Hepatocyte (in vitro differentiated cells): ENCODE measurements around the gene KY. TPM values are rescaled to one million over a fixed set of nuclear protein-coding genes. Genes with fewer than 3 reads are reported as not detected.

Experiments
- DNase-seq: peaks from one replicate; pipeline ENCODE4 v3.0.0-alpha.2; 2016; ENCODE audit warnings: low spot score
- H2AFZ ChIP-seq: fragments of 200-600 bp; sonication (generic); 2 replicates; pipeline ENCODE4 v1.6.0; 2016; ENCODE audit warnings: antibody characterized with exemption, mild to moderate bottlenecking
- H3K27ac ChIP-seq: fragments of 200-600 bp; sonication (generic); 2 replicates; pipeline ENCODE4 v1.5.1; 2016; ENCODE audit warnings: mild to moderate bottlenecking
- H3K27me3 ChIP-seq: fragments of 200-600 bp; sonication (generic); 2 replicates; pipeline ENCODE4 v1.6.1; 2016
- H3K36me3 ChIP-seq: fragments of 200-600 bp; sonication (generic); replicated peaks from 2 replicates; pipeline ENCODE4 v1.5.1; 2016; ENCODE audit warnings: low read depth; ENCODE audit not compliant: insufficient read depth
- H3K4me1 ChIP-seq: fragments of 200-600 bp; sonication (generic); 2 replicates; pipeline ENCODE4 v1.5.1; 2016; ENCODE audit warnings: mild to moderate bottlenecking, moderate library complexity; ENCODE audit not compliant: insufficient read depth
- H3K4me2 ChIP-seq: fragments of 200-600 bp; sonication (generic); 2 replicates; pipeline ENCODE4 v1.6.0; 2016
- H3K4me3 ChIP-seq: fragments of 200-600 bp; sonication (generic); 2 replicates; pipeline ENCODE4 v1.5.1; 2016; ENCODE audit warnings: mild to moderate bottlenecking
- H3K79me2 ChIP-seq: fragments of 200-600 bp; sonication (generic); 2 replicates; pipeline ENCODE4 v1.6.0; 2017; ENCODE audit warnings: mild to moderate bottlenecking
- H3K9me2 ChIP-seq: fragments of 200-600 bp; sonication (generic); replicated peaks from 2 replicates; pipeline ENCODE4 v1.6.0; 2017; ENCODE audit warnings: mild to moderate bottlenecking; ENCODE audit not compliant: insufficient read depth
- H3K9me3 ChIP-seq: fragments of 200-600 bp; sonication (generic); 2 replicates; pipeline ENCODE4 v1.5.1; 2016; ENCODE audit warnings: low read depth, mild to moderate bottlenecking
- H4K20me1 ChIP-seq: fragments of 200-600 bp; sonication (generic); 2 replicates; pipeline ENCODE4 v1.6.0; 2016; ENCODE audit warnings: mild to moderate bottlenecking; ENCODE audit not compliant: insufficient read depth, poor library complexity, severe bottlenecking
- EZH2 ChIP-seq: fragments of 200-600 bp; sonication (generic); IDR thresholded peaks from 2 replicates; pipeline ENCODE4 v1.6.1; 2016; ENCODE audit warnings: antibody characterized with exemption, mild to moderate bottlenecking, borderline replicate concordance
- EZH2phosphoT487 ChIP-seq: fragments of 200-600 bp; sonication (generic); IDR thresholded peaks from one replicate; pipeline ENCODE4 v1.6.1; 2018; ENCODE audit warnings: antibody characterized with exemption, mild to moderate bottlenecking, low read depth, moderate library complexity; ENCODE audit not compliant: unreplicated experiment, severe bottlenecking
- WGBS: methylation state at CpG from one replicate; pipeline ENCODE4 v1.1.6; 2016; ENCODE audit warnings: low lambda C conversion rate; ENCODE audit errors: missing lambda C conversion rate; 5-methylcytosine and 5-hydroxymethylcytosine counted together
- polyA plus RNA-seq: library from polyadenylated mRNA; unstranded; fragments of >200 nt; fragmentation: Nextera tagmentation; extraction: Ambion mirVana; gene quantifications from 2 replicates; pipeline ENCODE4 v1.2.1, GENCODE V29; 2016
- total RNA-seq: library from RNA; depleted of rRNA; stranded (reverse); fragments of >200 nt; gene quantifications from 2 replicates; pipeline ENCODE4 v1.2.3, GENCODE V29; 2014
- TF ChIP-seq, protein P1 (sequence below): fragments of 200-600 bp; sonication (generic); IDR thresholded peaks from 2 replicates; pipeline ENCODE4 v1.5.1; 2016; ENCODE audit warnings: antibody characterized with exemption, mild to moderate bottlenecking; ENCODE audit not compliant: poor library complexity

Gene KY
- total and polyA plus RNA-seq, 2 experiments from 2014 or later = 0.53 to 1.6 TPM

DNA sequence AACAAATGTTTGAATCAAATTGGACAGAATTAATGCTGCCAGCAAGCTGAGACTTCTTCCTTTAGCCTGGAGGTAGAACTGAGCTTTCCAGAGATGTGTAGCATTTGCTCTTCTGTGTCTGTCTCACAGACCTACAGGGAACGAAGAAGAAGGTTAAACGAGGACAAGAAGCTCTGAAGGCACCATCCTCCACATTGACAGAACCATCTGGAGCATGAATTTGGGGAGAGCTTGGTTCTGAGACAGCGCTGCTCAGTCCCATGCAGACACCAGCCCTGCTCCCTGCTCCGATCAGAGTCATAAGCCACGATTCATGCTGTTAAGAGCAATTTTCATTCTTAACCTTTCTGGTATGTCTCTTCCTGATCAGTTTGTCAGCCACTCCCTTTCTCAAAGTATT, 7.7 kb upstream of the KY start:
- Histone ChIP-seq H3K4me2 (no peak overlapping the region), H2AFZ (no peak overlapping the region), H3K79me2 (no peaks in the 10 kb centered on the region), H3K27me3 (peaks cover 16% of the 10 kb centered on the region), H4K20me1 (no peaks in the 10 kb centered on the region), H3K4me1 (no peaks in the 10 kb centered on the region), H3K27ac (no peak overlapping the region), H3K9me2 (no peaks in the 10 kb centered on the region), H3K9me3 (no peaks in the 10 kb centered on the region), H3K4me3 (no peak overlapping the region), H3K36me3 (no peaks in the 10 kb centered on the region)
- no peak for DNase-seq
- 82% methylated on average over 5 of the region's 5 CpGs for WGBS
- TF ChIP-seq EZH2phosphoT487 (no peak), EZH2 (no peak)
- TF ChIP-seq, protein P1, sequence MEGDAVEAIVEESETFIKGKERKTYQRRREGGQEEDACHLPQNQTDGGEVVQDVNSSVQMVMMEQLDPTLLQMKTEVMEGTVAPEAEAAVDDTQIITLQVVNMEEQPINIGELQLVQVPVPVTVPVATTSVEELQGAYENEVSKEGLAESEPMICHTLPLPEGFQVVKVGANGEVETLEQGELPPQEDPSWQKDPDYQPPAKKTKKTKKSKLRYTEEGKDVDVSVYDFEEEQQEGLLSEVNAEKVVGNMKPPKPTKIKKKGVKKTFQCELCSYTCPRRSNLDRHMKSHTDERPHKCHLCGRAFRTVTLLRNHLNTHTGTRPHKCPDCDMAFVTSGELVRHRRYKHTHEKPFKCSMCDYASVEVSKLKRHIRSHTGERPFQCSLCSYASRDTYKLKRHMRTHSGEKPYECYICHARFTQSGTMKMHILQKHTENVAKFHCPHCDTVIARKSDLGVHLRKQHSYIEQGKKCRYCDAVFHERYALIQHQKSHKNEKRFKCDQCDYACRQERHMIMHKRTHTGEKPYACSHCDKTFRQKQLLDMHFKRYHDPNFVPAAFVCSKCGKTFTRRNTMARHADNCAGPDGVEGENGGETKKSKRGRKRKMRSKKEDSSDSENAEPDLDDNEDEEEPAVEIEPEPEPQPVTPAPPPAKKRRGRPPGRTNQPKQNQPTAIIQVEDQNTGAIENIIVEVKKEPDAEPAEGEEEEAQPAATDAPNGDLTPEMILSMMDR = no peak

DNA sequence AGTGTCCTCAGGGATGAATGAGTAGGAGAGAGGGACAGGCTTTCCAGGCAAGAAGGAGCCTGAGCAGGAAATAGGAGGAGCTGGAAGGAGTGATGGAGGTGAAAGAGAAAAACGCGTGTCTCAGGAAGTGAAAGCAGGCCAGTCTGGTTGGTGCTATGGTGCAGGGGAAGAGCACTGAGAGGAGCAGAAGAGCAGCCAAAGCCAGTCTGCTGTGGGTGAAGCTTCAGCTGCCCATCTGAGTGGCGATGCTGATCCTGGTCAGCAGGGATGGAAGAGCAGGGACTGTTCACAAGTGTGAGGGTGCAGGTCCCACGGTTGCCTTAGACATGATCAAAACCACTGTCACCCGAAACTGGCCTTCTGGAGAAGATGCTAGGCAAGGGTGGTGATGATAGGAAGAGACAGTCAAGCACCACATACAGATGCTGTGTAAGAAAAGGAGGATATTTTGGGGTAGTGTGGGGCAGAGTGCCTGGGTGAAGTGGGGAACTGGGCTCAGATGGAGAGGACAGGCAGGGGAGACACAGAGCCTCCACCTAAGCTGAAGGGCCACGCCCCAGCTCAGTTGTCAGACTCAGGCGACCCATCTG, 5.5 kb upstream of the KY start:
- no peak overlapping the region for H2AFZ ChIP-seq
- no peak for DNase-seq
- H3K4me3 ChIP-seq = no peak overlapping the region
- peaks cover 6% of the 10 kb centered on the region for H3K4me1 ChIP-seq
- no peaks in the 10 kb centered on the region for H3K36me3 ChIP-seq
- 87% methylated on average over 7 of the region's 7 CpGs for WGBS
- no peaks in the 10 kb centered on the region for H3K79me2 ChIP-seq
- H3K4me2 ChIP-seq = no peak overlapping the region
- no peaks in the 10 kb centered on the region for H3K9me2 ChIP-seq
- H4K20me1 ChIP-seq = no peaks in the 10 kb centered on the region
- no peak overlapping the region for H3K27ac ChIP-seq
- TF ChIP-seq, protein P1 = no peak
- no peak for TF ChIP-seq EZH2phosphoT487
- no peak for TF ChIP-seq EZH2
- no peaks in the 10 kb centered on the region for H3K9me3 ChIP-seq
- H3K27me3 ChIP-seq = peaks cover 32% of the 10 kb centered on the region

DNA sequence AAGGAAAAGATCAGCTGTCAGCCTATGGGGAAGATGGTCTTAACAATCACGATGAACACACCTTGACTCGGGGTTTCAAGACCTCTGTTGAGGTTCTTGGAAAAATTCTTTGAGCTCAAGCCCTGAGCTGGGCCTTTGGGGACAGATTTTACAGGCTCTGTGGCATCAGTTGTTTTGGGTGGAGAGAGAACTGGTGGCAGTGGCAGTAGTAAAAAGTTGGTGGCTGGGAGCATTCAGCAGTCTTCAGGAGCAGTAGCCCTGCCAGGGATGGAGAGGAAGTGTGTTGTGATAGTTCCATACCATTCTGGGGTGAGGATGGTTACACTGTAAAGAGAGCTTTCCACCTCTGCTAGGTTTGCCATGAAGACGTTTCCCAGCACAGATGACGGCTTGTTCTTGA, 4.9 kb upstream of the KY start:
- Histone ChIP-seq H3K27ac (no peak overlapping the region), H3K27me3 (peaks cover 32% of the 10 kb centered on the region), H3K36me3 (no peaks in the 10 kb centered on the region), H4K20me1 (no peaks in the 10 kb centered on the region), H3K4me3 (no peak overlapping the region), H3K9me3 (no peaks in the 10 kb centered on the region), H2AFZ (no peak overlapping the region), H3K4me1 (peaks cover 8% of the 10 kb centered on the region), H3K79me2 (no peaks in the 10 kb centered on the region), H3K4me2 (no peak overlapping the region), H3K9me2 (no peaks in the 10 kb centered on the region)
- 89% methylated on average over 4 of the region's 4 CpGs for WGBS
- TF ChIP-seq EZH2 (no peak), EZH2phosphoT487 (no peak)
- TF ChIP-seq, protein P1 = no peak
- no peak for DNase-seq

DNA sequence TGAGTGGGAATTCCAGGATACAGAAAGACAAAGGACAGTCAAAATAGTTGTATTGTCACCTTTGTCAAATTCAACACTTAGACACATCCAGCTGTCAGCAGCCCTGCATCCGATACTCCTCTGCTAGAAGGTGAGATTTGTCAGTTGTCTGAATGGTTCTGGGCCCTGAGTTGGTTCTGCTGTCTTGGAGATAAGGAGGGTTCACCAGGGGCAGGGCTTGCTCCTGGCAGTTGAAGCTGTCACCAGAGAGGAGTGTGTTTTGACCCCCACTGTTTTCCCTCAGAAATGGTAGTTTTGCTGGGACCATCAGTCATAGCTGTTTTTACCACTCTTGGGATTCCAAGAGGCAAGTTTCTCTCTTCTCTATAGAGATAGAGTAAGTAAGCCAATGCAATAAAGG, 3.2 kb upstream of the KY start:
- H3K36me3 ChIP-seq = no peaks in the 10 kb centered on the region
- H3K4me1 ChIP-seq = peaks cover 8% of the 10 kb centered on the region
- peaks cover 47% of the 10 kb centered on the region for H3K27me3 ChIP-seq
- no peaks in the 10 kb centered on the region for H3K9me2 ChIP-seq
- H3K4me2 ChIP-seq = no peak overlapping the region
- H3K9me3 ChIP-seq = no peaks in the 10 kb centered on the region
- no peak for DNase-seq
- 82% methylated on average over 1 of the region's 1 CpG for WGBS
- H3K79me2 ChIP-seq = no peaks in the 10 kb centered on the region
- no peak overlapping the region for H2AFZ ChIP-seq
- no peak for TF ChIP-seq EZH2
- TF ChIP-seq, protein P1 = no peak
- TF ChIP-seq EZH2phosphoT487 = no peak
- H3K27ac ChIP-seq = no peak overlapping the region
- no peak overlapping the region for H3K4me3 ChIP-seq
- H4K20me1 ChIP-seq = no peaks in the 10 kb centered on the region
